Endothelial cell of umbilical vein (primary cell): ENCODE results near the gene OSBPL10.

Source experiments
- EZH2 ChIP-seq: IDR thresholded peaks from 2 replicates; pipeline ENCODE4 v1.6.1; 2012; ENCODE audit warnings: borderline replicate concordance, low read depth, mild to moderate bottlenecking, moderate library complexity, low read length, inconsistent platforms; ENCODE audit not compliant: severe bottlenecking
- GATA2 ChIP-seq: IDR thresholded peaks from 2 replicates; pipeline ENCODE4 v1.7.0; 2011; ENCODE audit warnings: low read depth, mild to moderate bottlenecking, moderate library complexity, mixed read lengths, low read length; ENCODE audit not compliant: insufficient read length, insufficient read depth
- MYC ChIP-seq: IDR thresholded peaks from one replicate; pipeline ENCODE4 v1.6.1; 2011; ENCODE audit warnings: mild to moderate bottlenecking, low read depth, low read length
- POLR2A ChIP-seq: IDR thresholded peaks from 2 replicates; pipeline ENCODE4 v1.6.1; 2012; ENCODE audit warnings: low read depth, mild to moderate bottlenecking, control low read depth, low read length
- POLR2AphosphoS5 ChIP-seq: IDR thresholded peaks from 2 replicates; pipeline ENCODE4 v1.6.1; 2012; ENCODE audit warnings: low read depth, mild to moderate bottlenecking, control low read depth, low read length, moderate library complexity; ENCODE audit not compliant: insufficient read depth
- TF ChIP-seq, protein P1 (sequence below), 2 donors: IDR thresholded peaks; 1 replicate in 1 of 2; 2 replicates in 1 of 2; pipeline ENCODE4 v1.5.1; 2011; ENCODE audit warnings: low read length in 2 of 2, mild to moderate bottlenecking in 2 of 2, moderate library complexity in 2 of 2, control low read depth in 1 of 2, inconsistent platforms in 1 of 2, low read depth in 1 of 2; ENCODE audit not compliant: insufficient read depth in 1 of 2; ENCODE audit errors: extremely low read depth in 1 of 2

- TF ChIP-seq, protein P1, sequence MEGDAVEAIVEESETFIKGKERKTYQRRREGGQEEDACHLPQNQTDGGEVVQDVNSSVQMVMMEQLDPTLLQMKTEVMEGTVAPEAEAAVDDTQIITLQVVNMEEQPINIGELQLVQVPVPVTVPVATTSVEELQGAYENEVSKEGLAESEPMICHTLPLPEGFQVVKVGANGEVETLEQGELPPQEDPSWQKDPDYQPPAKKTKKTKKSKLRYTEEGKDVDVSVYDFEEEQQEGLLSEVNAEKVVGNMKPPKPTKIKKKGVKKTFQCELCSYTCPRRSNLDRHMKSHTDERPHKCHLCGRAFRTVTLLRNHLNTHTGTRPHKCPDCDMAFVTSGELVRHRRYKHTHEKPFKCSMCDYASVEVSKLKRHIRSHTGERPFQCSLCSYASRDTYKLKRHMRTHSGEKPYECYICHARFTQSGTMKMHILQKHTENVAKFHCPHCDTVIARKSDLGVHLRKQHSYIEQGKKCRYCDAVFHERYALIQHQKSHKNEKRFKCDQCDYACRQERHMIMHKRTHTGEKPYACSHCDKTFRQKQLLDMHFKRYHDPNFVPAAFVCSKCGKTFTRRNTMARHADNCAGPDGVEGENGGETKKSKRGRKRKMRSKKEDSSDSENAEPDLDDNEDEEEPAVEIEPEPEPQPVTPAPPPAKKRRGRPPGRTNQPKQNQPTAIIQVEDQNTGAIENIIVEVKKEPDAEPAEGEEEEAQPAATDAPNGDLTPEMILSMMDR (IDR thresholded peaks at IDR 0.05; ENCODE audit: extremely low read depth in 1 of 2, insufficient read depth in 1 of 2, low read depth in 1 of 2, low read length in 2 of 2) = no peak
- no peak for TF ChIP-seq GATA2
- TF ChIP-seq POLR2A = no peak
- TF ChIP-seq MYC = no peak
- TF ChIP-seq EZH2 = no peak
- TF ChIP-seq POLR2AphosphoS5 = no peak
These were observed 176.6 kb downstream of the OSBPL10 start for GRCh38 chr3:31804251-31805051.
